Esophagus muscularis mucosa (tissue), 4 donors: ENCODE data around the gene KDM4D. TPM values are rescaled to one million over a fixed set of nuclear protein-coding genes. Genes with fewer than 3 reads are reported as not detected.

Experiments
- DNase-seq: peaks from one replicate; pipeline ENCODE4 v3.0.0-alpha.2; 2017; ENCODE audit errors: extremely low spot score
- H3K27ac ChIP-seq, 4 donors: fragments of 200-600 bp; sonication (generic); replicated peaks in 1 of 4; 1 replicate in 3 of 4; 2 replicates in 1 of 4; pipeline ENCODE4 v1.5.1; 2016 to 2019; ENCODE audit warnings: mild to moderate bottlenecking in 1 of 4
- H3K27me3 ChIP-seq, 4 donors: fragments of 200-600 bp; sonication (generic); one replicate each; pipeline versions ENCODE4 v1.5.1 to v1.6.0; 2016 to 2019
- H3K36me3 ChIP-seq, 4 donors: fragments of 200-600 bp; sonication (generic); one replicate each; pipeline ENCODE4 v1.5.1; 2016 to 2019
- H3K4me1 ChIP-seq, 4 donors: fragments of 200-600 bp; sonication (generic); one replicate each; pipeline ENCODE4 v1.5.1; 2016 to 2019
- H3K4me3 ChIP-seq, 4 donors: fragments of 200-600 bp; sonication (generic); 1 replicate in 2 of 4; 2 replicates in 2 of 4; pipeline ENCODE4 v1.5.1; 2016 to 2019; ENCODE audit warnings: mild to moderate bottlenecking in 4 of 4, moderate library complexity in 1 of 4
- H3K9me3 ChIP-seq, 4 donors: fragments of 200-600 bp; sonication (generic); 1 replicate in 3 of 4; 2 replicates in 1 of 4; pipeline ENCODE4 v1.5.1; 2016 to 2019
- EP300 ChIP-seq: sonication (generic); formaldehyde crosslinking; IDR thresholded peaks from one replicate; pipeline ENCODE4 v1.6.1; 2017; ENCODE audit warnings: antibody characterized with exemption
- POLR2A ChIP-seq: fragments of 450-650 bp; IDR thresholded peaks from one replicate; pipeline ENCODE4 v1.6.1; 2017; ENCODE audit warnings: antibody characterized with exemption, moderate library complexity, mild to moderate bottlenecking, low read depth
- POLR2AphosphoS5 ChIP-seq, 2 donors: sonication (generic); formaldehyde crosslinking; IDR thresholded peaks; one replicate each; pipeline ENCODE4 v1.6.1; 2017; ENCODE audit warnings: antibody characterized with exemption in 2 of 2
- WGBS: methylation state at CpG from one replicate; pipeline ENCODE4 v1.1.5; 2018; 5-methylcytosine and 5-hydroxymethylcytosine counted together
- intact Hi-C: fragments of 100-400 bp; cut with DNase I; formaldehyde crosslinking; loops from one replicate; pipeline ENCODE4 v1.15.1; 2023
- total RNA-seq, 4 donors: library from RNA; depleted of rRNA; stranded (reverse); fragments of >200 nt; gene quantifications; one replicate each; pipeline versions ENCODE4 v1.1.0 to v1.2.1, GENCODE V29; 2016
- TF ChIP-seq, protein P1 (sequence below), 3 experiments: fragments of 200-600 bp in 2 of 3; fragments of 450-650 bp in 1 of 3; sonication (generic) in 2 of 3; IDR thresholded peaks; one replicate each; pipeline ENCODE4 v1.5.1; 2017 to 2019; ENCODE audit warnings: antibody characterized with exemption in 3 of 3, mild to moderate bottlenecking in 2 of 3, moderate library complexity in 1 of 3

Gene KDM4D
- total RNA-seq = under 1 TPM; under 0.01 to 0.58 (median 0.40) TPM

GRCh38 chr11:94973099-94973968 lies at the start of gene KDM4D, which contains the start of gene CWC15:
Gene KDM4D, plus strand, starts transcription at chr11:94973709. Its CDS starts 23,664 bp downstream, at chr11:94997373.
Gene CWC15, minus strand, starts transcription at chr11:94973556. Its CDS starts 1,371 bp downstream, at chr11:94972185.
- peak within 1 kb of the TSS; percentile 70 to 89 (median 76) for H3K4me3 ChIP-seq
- WGBS = under 1% methylated on average over 41 of the region's 66 CpGs

GRCh38 chr11:94924171-94924572 lies 49.3 kb upstream of the KDM4D start:
- H3K4me1 ChIP-seq = peaks cover 36 to 50% (median 49%) of the 10 kb centered on the region in 4 donors
- 50% methylated on average over 5 of the region's 6 CpGs for WGBS
- intact Hi-C loops = no loop called here
- no peaks in the 10 kb centered on the region for H3K9me3 ChIP-seq
- TF ChIP-seq EP300 (no peak), POLR2AphosphoS5 (IDR thresholded peaks at IDR 0.05) (no peak), POLR2A (no peak)
- TF ChIP-seq, protein P1, sequence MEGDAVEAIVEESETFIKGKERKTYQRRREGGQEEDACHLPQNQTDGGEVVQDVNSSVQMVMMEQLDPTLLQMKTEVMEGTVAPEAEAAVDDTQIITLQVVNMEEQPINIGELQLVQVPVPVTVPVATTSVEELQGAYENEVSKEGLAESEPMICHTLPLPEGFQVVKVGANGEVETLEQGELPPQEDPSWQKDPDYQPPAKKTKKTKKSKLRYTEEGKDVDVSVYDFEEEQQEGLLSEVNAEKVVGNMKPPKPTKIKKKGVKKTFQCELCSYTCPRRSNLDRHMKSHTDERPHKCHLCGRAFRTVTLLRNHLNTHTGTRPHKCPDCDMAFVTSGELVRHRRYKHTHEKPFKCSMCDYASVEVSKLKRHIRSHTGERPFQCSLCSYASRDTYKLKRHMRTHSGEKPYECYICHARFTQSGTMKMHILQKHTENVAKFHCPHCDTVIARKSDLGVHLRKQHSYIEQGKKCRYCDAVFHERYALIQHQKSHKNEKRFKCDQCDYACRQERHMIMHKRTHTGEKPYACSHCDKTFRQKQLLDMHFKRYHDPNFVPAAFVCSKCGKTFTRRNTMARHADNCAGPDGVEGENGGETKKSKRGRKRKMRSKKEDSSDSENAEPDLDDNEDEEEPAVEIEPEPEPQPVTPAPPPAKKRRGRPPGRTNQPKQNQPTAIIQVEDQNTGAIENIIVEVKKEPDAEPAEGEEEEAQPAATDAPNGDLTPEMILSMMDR (IDR thresholded peaks at IDR 0.05) = no peak
- no peaks in the 10 kb centered on the region for H3K27me3 ChIP-seq
- peak; percentile 68 for DNase-seq
- H3K36me3 ChIP-seq = no peaks in the 10 kb centered on the region
- peak overlapping the region in 3 of 4 donors; percentile 71 to 76 (median 73) for H3K27ac ChIP-seq
- no peak overlapping the region for H3K4me3 ChIP-seq

More at GRCh38 chr11:94973099-94973968, at the start of gene KDM4D, which contains the start of gene CWC15:
- Histone ChIP-seq H3K36me3 (peaks cover 24 to 37% (median 33%) of the 10 kb centered on the region in 4 donors), H3K27me3 (no peaks in the 10 kb centered on the region), H3K9me3 (no peaks in the 10 kb centered on the region), H3K4me1 (peaks cover 10 to 25% (median 16%) of the 10 kb centered on the region in 4 donors), H3K27ac (peak within 1 kb of the TSS; percentile 75 to 85 (median 82))
- TF ChIP-seq POLR2AphosphoS5 (IDR thresholded peaks at IDR 0.05) (peak; percentile 89 to 97), POLR2A (no peak), EP300 (no peak)
- TF ChIP-seq, protein P1 (IDR thresholded peaks at IDR 0.05) = no peak
- DNase-seq = peak; percentile 98
- intact Hi-C loops = loop anchor here (1.0 to 10.0 kb wide), 5 partner anchors 95 to 821 kb away; partner anchors contain the start of gene CEP57

DNA sequence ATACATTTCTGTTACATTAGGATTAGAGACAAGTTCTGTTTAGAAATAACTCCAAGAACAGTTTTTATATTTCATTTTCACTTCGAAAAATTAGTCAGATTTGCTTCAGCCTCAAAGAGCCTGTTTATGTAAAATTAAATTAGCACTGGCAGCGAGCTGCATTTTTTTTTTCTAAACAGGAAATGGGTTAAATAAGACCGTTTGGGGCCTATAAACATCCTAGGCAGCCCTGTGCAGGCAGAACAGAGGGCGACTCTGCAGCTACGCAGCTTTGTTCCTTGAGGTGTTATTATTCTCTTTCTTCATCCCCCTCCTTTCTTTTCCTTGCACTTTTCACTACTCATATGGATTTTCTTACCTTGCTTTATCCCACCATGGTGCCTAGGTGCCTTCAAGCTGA lies 48.9 kb upstream of the KDM4D start:
- WGBS = 40% methylated on average over 5 of the region's 5 CpGs

GRCh38 chr11:94925422-94926270 lies 47.9 kb upstream of the KDM4D start:
- H3K36me3 ChIP-seq = no peaks in the 10 kb centered on the region
- WGBS = 70% methylated on average over 7 of the region's 7 CpGs
- no peak for DNase-seq
- no peak for TF ChIP-seq POLR2AphosphoS5 (IDR thresholded peaks at IDR 0.05)
- no peak for TF ChIP-seq POLR2A
- TF ChIP-seq, protein P1 (IDR thresholded peaks at IDR 0.05) = no peak
- no peak for TF ChIP-seq EP300
- peak overlapping the region; percentile 69 to 76 (median 72) for H3K27ac ChIP-seq
- intact Hi-C loops = no loop called here
- peaks cover 36 to 50% (median 49%) of the 10 kb centered on the region in 4 donors for H3K4me1 ChIP-seq
- no peak overlapping the region for H3K4me3 ChIP-seq
- H3K27me3 ChIP-seq = no peaks in the 10 kb centered on the region
- H3K9me3 ChIP-seq = no peaks in the 10 kb centered on the region

More for the DNA sequence above, 48.9 kb upstream of the KDM4D start:
- TF ChIP-seq EP300 = no peak
- no peak for TF ChIP-seq POLR2A
- TF ChIP-seq POLR2AphosphoS5 (IDR thresholded peaks at IDR 0.05) = no peak
- TF ChIP-seq, protein P1 (IDR thresholded peaks at IDR 0.05) = no peak
- Histone ChIP-seq H3K36me3 (no peaks in the 10 kb centered on the region), H3K4me1 (peaks cover 36 to 50% (median 49%) of the 10 kb centered on the region in 4 donors), H3K27me3 (no peaks in the 10 kb centered on the region), H3K4me3 (no peak overlapping the region), H3K9me3 (no peaks in the 10 kb centered on the region), H3K27ac (peak overlapping the region; percentile 4 to 76 (median 72))
- no peak for DNase-seq
- intact Hi-C loops = no loop called here
